Mesenteric fat pad (tissue), 1 donor: Measurements from ENCODE around the gene JAM2. TPM values are rescaled to one million over a fixed set of nuclear protein-coding genes. Genes with fewer than 3 reads are reported as not detected.
"Not testable (repeated sequence)": the region's sequence is repeated elsewhere in the genome, so short reads cannot be mapped to it uniquely, and the experiment has no call there.

ENCODE experiments used
- DNase-seq: peaks from one replicate; pipeline ENCODE4 v3.0.0-alpha.2; 2020; ENCODE audit warnings: low spot score
- total RNA-seq: library from RNA; stranded (reverse); fragmentation: NEBNext Ultra II Directional; extraction: Animal tissue kit (Norgen Biotek cat#: 25700); gene quantifications from one replicate; pipeline ENCODE4 v1.2.1, GENCODE V29; 2021
- donor health status: DM: yes; HTN: yes; CAD: no.

JAM2 gene
- total RNA-seq, 1 donor from 2014 or later: 13.3 TPM

DNA sequence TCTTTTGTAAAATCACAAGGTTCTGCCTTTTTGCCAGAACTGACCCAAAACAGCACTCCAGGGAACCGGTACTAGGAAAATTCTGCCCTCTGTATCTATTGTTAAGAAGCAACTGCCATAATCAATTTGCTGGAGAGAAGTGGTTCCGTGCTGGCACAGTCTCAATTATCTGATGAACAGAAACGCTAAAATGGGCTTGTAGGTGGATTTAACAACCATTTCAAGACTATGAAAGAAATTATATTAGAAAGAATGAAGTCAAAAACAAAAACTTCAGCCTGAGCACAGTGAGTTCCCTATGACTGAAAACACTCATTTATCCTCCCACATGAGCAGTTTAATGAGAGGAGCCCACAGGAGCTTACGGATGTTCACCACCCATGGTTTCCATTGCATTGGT lies 4.4 kb downstream of the JAM2 start:
- no peak for DNase-seq

DNA sequence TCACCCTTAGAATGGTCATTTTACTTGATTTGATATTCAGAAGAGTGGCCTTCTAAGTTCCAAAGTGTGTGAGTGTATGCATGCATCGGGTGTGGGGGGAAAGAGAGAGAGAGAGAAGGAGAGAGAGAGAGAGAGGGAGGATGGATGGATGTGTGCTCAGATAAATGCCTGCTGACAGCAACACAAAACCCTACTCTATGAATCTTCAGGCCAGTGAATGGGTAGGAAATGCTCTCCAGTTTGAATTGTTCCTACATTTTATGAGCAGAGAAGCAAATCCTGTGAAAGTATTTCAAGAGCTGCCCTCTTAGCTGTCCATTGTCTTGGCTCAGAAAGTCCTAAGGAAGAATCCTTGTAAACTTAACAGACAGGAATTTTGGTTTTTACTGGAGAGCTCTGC lies 7.4 kb downstream of the JAM2 start:
- no peak for DNase-seq

DNA sequence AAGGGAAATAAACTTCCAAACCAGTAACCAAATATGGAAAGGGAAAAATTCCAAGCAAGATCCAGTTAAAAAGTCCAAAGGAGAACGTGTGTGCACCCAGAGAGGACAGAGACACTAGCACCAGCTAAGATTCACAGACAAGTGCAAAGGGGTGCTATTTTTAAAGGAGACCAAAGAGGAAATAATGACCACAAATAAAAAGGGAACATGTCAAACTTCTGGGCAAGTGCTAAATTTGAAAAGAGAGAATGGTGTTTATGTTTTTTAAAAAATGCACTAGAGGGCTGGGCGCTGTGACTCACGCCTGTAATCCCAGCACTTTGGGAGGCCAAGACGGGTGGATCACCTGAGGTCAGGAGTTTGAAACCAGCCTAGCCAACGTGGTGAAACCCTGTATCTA lies 8.6 kb downstream of the JAM2 start:
- DNase-seq: no peak

DNA sequence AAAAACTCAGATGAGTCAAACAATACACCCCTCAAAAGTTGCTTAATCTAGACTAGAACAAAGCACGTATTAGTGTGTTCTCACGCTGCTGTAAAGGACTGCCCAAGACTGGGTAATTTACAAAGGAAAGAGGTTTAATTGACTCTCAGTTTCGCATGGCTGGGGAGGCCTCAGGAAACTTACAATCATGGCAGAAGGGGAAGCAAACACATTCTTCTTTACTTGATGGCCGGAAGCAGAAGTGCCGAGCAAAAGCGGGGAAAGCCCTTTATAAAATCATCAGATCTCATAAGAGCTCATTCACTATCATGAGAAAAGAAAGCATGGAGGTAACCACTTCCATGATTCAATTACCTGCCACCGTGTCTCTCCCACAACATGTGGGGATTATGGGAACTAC lies 10.1 kb downstream of the JAM2 start:
- DNase-seq: no peak

DNA sequence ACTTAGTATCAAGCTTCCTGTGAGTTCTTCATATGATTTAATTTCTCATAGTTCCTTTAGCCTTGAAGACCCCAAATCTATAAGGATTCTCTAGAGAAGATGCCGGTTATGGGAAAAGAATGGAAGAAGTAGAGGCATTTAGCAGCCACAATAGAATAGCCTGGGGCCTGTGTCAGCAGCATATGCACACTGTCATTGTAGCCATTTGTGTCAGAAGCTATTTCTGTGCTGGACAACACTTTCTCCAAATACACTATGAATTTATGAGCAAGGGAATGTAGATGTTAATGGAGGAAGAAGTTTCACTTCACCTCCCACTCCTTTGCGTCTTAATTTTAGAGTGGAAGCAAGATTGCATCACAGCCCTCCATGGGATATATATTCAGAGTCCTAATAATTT lies 17.4 kb downstream of the JAM2 start:
- DNase-seq: no peak

DNA sequence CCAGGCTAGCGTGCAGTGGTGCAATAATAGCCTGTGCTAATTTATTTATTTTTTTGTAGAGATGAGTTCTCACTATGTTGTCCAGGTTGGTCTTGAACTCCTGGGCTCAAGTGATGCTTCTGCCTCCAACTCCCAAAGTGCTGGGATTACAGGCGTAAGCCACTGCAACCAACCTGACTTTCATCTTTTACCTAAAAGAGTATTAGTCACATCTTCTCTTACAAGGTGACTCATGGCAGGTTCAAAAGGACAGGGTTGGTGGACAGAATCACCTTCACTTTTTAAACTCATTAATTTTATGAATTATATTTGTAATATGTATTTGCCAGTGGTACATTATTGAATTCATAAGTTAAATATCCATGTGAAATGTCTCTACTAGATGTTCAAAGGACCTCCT lies 18.1 kb downstream of the JAM2 start:
- no peak for DNase-seq

DNA sequence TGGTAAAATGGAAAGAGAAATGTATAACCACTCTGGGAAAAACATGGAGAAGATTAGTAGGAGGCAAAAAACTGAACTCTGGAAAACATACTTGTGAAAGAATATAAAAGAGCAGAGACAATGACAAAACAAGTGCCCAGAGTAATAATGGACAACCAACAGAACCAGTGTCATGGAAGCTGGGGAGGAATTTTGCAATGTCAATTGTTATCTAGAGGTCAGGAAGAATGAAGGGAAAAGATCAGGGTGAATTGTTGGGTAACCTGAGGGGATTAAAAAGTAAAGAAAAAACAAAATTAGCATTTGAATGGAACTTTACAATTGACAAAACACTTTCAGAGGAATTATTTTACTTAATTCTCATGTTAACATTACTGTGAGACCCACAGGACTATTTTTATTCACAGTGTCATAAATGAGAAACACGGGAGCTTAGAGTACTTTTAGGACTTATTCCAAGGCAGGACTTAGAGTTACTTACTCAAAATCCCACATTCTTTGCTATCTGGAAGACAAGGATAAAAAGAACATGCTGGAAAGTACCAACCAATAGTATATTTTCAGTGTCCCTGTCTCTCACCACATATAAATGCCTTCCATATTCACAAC lies 19.5 kb downstream of the JAM2 start:
- no peak for DNase-seq

DNA sequence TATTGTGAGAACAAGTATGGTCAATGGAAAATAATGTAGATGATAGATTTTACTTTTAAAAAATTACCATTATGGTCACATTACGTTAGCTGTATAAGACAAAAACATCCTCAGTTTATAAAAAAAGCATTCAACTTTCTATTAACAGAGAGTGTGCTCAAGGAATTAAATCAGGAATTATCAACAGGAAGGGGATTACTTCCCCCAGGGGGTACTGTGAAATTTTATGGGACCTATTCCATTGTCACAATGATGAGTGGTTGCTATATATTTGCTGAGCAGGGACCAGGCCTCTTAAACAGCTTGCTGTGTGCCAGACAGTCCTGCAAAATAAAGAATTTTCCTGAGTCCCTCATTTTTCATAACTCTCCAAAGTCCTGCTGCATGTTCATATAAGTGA lies 21.2 kb downstream of the JAM2 start:
- DNase-seq: no peak

DNA sequence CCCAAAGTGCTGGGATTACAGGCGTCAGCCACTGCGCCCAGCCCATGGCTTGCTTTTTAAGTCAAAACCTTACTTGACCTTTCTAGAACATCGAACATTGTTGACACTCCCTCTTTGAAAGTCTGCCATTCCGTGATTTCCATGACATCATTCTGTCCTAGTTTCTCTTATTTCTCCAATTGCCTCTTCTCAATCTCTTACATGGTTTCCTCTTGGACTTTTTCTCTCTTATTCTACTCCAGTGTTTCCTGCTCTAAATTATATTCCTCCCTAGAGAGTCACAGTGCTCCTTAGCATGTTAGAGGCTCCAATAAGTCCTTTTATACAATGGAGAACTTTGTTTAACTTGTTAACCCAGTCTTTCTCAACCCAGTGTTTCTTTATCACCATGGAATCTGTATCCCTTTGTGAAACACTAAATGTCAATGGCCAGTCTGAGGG lies 25.5 kb downstream of the JAM2 start:
- no peak for DNase-seq

DNA sequence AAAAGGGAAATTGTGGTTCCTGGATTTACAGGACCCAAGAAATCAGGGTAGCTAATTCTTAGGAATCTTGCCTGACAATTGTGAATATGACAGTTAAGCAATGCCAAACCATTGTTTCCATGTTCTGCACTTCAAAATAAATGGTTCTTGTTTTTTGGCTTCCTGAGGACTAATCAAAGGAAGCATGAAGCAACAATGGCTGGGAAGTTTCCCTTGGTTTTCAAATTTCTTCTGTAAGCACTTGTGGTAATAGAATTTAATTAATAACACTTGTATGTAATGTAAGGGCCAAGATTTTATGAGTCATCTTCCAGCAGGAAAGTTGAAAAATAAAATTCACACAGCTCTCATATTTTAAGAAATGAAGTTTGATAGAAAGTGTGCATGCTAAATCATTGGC lies 31.7 kb downstream of the JAM2 start:
- DNase-seq: no peak

DNA sequence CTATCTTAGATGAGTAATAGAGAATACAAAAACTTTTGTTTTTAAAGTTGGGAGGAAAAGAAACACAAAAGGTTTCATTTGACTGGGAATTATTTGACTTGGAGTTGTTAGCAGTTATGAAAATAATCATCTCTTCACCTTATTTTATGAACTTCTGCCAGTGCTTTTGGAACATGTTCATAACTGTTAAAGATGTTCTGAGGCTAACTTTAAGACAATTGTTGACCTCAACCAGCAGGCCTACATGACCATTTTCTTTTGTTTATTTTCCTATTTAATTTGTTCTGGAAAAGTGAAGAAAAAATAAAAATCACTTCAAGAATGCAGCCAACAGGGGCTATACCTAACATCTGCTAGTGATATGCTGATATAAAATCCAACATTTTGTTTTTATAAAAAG lies 37.4 kb downstream of the JAM2 start:
- DNase-seq: no peak

DNA sequence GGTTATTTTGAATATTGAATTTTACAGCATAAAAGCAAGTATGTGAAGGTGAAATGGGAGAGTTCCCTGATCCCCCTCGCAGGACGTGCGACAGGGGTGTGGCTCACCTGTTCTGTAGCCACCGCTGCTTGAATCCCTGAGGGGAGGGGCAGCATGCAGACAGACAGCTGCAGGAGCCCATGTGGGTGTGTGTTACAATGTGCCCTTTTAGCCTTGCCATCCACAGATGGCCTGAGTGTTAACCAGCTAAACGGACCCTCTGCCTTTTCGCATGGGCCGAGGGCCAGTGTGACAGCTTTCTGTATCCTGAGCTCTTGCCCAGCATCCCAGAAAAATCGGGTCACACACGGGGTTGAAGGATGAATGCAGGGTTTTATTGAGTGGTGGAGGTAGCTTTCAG lies 43.3 kb downstream of the JAM2 start:
- DNase-seq: no peak

DNA sequence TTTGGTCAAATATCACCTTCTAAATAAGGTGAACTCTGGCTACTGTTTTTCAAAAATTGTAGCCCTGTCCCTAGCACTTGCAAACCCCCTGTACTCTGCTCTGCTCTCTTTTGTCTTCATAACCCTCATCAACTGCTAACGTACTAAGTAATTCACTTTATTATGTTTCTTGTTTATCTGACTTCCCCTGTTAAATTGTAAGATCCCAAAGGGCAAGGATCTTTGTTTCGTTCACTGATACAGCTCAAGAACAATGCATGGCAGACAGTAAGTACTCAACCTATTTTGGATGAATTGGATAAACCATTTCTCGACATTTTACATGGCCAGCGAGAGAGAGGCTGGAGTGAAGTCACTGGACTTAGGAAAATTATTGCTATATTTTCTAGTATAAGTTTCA lies 48.7 kb downstream of the JAM2 start:
- DNase-seq: no peak

DNA sequence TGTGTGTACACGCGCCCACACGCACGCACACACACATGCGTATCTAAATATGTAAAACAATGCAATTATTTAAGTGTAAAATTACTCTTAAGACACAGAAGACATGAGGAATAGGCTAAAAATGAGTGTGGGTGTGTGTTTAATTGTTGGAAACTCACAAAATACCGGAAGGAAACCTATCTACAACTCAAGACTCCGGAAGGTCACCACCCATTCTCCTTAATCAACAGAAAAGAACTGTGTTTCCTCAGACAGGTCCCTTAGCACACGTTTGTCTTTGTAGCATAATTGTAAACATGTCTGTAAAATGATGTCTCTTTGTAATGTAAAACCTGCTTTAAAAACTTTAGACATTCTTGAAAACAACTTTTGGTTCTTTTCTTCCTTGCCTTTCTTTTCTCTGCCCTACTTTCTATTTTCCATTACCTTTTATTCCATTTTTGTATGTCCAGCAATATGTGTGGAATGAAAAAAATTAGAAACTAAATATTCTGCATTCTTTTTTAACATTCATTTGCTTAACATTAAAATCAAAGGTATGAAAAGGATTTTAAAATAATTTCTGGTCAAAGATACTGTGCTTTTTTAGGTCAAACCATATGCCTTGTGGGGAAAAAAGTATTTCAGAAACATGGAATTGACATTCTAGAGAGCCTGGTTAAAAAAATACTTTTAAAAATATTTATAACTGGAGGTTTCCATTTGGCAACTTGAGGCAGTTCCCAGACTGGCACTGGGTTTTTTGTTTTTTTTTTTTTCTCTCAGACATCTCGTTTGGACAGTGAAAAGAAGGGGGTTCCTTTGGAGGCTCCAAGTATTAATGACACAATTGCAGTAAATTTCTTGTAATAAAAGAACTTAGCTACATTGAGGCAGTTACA lies 49.5 kb downstream of the JAM2 start:
- no peak for DNase-seq

DNA sequence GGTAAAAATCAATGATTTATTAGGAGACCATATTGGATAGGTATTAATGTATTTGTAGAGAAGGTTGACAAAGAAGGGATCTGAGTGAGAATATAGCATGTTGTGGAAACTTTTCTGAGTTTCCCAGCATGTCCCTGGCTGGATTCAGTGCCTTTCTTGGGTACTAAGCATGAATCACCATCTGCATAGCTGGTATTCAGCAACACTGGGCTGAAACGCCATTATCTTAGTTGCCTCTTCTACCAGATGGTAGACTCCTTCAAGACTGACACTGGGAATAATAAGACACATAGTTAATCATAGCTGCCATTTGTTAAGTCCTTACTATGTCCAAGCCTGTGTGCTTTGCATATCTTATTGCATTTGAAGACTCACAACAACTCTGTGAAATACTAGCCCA lies 50.2 kb downstream of the JAM2 start:
- no peak for DNase-seq

DNA sequence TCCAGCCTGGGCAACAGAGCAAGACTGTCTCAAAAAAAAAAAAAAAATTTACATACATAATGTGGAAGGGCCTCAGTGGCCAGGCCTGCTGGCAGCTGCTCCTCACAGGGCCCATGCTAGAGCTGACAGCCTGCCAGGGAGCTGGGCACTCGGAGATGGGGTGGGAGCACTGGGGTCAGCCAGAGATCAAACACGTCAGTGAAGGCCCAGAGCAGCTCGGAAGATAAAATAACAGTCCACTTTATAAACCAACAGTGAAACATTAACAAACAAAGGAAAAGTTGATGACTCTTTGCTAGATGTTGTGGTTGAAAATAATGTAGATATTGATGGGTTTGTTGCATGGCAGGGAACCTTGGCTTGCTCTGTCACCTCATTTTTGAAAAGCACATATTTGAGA lies 52.9 kb downstream of the JAM2 start:
- no peak for DNase-seq

DNA sequence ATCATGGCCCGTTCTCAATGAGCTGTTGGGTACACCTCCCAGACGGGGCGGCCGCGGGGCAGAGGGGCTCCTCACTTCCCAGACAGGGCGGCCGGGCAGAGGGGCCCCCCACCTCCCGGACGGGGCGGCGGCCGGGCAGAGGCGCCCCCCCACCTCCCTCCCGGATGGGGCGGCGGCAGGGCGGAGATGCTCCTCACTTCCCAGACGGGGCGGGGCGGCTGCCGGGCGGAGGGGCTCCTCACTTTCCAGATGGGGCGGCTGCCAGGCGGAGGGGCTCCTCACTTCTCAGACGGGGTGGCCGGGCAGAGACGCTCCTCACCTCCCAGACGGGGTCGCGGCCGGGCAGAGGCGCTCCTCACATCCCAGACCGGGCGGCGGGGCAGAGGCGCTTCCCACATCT lies 56.4 kb downstream of the JAM2 start:
- not testable (repeated sequence) for DNase-seq

DNA sequence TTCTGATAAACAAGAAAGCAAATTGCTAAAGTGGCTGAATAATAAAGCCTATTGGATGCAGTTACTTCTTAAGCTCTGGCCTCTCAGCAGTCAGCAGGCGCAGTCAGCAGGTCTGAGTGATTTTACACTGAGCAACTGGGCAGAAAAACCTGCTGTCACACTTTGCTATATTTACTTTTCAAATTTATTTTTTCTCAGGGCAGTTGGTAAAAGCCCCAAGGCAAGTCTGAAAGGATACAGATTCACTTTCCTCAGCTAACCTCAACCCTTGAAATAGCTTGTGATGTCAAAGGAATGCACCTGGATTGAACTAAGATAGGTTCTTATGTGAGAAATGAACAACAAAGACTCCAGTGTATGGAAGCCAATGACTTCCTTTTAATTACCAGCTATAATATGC lies 61.7 kb downstream of the JAM2 start:
- DNase-seq: no peak

DNA sequence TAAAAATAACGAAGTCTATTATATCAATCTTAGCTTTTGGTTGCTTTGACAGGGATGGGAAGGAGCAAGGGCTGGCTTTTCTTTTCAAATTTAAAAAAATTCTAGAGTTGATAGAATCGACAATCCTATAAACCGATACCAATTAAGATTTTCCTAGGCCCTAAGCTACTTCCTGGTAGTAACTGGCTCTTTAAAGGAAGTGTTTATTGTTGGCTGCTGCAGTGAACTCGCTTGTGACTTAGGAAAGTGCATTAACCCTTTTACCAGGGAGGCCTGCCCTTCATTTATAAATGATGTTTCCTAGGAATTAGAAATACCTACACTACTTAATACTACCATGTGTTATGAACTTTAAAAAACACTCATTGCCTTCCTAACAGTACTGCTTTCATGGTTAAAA lies 62.5 kb downstream of the JAM2 start:
- no peak for DNase-seq

DNA sequence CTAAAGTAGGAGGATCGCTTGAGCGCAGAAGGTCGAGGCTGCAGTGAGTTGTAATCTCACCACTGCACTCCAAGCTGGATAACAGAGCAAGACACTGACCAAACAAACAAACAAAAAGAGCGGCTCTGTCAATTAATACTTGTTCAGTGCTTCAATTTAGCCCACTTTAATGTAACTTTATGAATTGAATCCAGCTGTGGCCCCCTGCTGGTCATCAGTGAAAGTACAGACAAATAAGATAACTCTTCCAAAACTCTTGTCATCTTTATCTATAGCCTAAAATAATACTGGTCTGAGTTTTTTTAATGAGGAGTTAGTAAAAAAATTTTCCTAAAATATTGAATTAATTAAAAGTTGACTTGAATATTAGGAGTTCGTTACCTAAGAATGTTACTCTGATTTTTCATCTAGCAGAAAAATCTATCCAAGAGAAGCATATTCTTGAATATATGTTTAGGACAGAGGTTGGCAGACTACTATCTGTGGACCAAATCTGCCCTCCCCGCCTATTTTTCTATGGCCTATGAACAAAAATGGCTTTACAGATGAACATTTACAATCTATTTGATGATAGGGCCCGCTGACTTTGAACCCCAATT lies 69.5 kb downstream of the JAM2 start:
- no peak for DNase-seq

DNA sequence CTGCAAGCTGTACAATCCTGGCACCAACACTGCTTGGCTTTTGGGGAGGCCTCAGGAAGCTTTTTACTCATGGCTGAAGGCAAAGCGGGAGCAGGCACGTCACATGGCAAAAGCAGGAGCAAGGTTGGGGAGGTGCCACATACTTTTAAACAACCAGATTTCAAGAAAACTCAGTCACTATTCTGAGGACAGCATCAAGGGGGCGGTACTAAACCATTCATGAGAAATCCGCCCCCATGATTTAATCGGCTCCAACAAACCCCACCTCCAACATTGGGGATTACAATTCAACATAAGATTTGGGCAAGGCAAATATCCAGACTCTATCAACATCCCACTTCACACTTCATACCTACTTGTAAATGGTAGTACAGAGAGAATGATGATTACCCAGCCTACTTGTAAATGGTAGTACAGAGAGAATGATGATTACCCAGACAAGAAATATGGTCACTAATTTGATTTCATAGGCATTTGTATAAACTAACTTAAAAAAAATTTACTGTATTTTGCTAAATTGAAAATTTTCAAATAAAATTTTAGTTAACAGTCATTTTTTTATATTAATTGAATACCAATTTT lies 70.7 kb downstream of the JAM2 start:
- no peak for DNase-seq

DNA sequence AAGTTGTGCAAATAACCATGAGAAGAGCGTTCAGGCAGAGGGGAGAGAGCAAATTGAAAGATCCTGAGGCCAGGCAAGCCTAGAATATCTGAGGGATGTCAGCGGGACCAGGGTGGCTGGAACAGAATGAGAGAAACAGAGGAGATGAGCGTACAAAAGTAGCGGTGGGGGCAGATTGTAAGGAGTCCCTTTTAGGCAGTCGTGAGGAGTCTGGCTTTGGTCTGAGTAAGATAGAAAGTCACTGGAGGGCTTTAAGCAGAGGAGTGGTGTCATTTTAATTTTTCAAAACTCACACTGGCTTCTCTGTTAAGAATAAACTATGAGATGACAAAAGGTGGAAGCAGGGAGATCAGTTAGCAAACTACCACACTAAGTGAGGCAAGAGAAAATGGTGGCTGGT lies 71.5 kb downstream of the JAM2 start:
- DNase-seq: no peak
